Mesenchymal stem cell (in vitro differentiated cells and primary cell): ENCODE results near the gene RAF1.
"Not testable (repeated sequence)": the region's sequence is repeated elsewhere in the genome, so short reads cannot be mapped to it uniquely, and the experiment has no call there.

ENCODE experiments used
- DNase-seq: peaks from one replicate; pipeline ENCODE4 v3.0.0-alpha.2; 2013
- H2AFZ ChIP-seq: one replicate; pipeline ENCODE4 v1.6.1; 2013; ENCODE audit warnings: low read depth, mild to moderate bottlenecking, control low read depth, inconsistent platforms, low read length, moderate library complexity
- H2AK5ac ChIP-seq: 2 replicates; pipeline ENCODE4 v1.6.1; 2013; ENCODE audit warnings: low read length, moderate library complexity, mild to moderate bottlenecking, inconsistent platforms; ENCODE audit not compliant: severe bottlenecking
- H2BK120ac ChIP-seq: one replicate; pipeline ENCODE4 v1.6.1; 2013; ENCODE audit warnings: low read depth, mild to moderate bottlenecking, inconsistent platforms, low read length, moderate library complexity
- H2BK12ac ChIP-seq, 2 experiments: one replicate each; pipeline ENCODE4 v1.6.1; 2013; ENCODE audit warnings: inconsistent platforms in 2 of 2, low read length in 2 of 2, mild to moderate bottlenecking in 2 of 2, moderate library complexity in 2 of 2, control low read depth in 1 of 2
- H2BK15ac ChIP-seq: one replicate; pipeline ENCODE4 v1.6.1; 2013; ENCODE audit warnings: mild to moderate bottlenecking, low read depth, inconsistent platforms; ENCODE audit not compliant: poor library complexity, severe bottlenecking
- H2BK5ac ChIP-seq: 2 replicates; pipeline ENCODE4 v1.6.1; 2013; ENCODE audit warnings: low read depth, mild to moderate bottlenecking, low read length, control low read depth, inconsistent platforms; ENCODE audit not compliant: poor library complexity, severe bottlenecking
- H3K14ac ChIP-seq, 2 experiments: one replicate each; pipeline ENCODE4 v1.6.1; 2013; ENCODE audit warnings: inconsistent platforms in 2 of 2, low read length in 2 of 2, control low read depth in 1 of 2, mild to moderate bottlenecking in 1 of 2, moderate library complexity in 1 of 2
- H3K18ac ChIP-seq, 2 experiments: one replicate each; pipeline ENCODE4 v1.6.1; 2013; ENCODE audit warnings: inconsistent platforms in 2 of 2, low read length in 2 of 2, control low read depth in 1 of 2, low read depth in 1 of 2, mild to moderate bottlenecking in 1 of 2
- H3K23ac ChIP-seq, 2 experiments: one replicate each; pipeline ENCODE4 v1.6.1; 2013; ENCODE audit warnings: inconsistent platforms in 2 of 2, low read length in 2 of 2, mild to moderate bottlenecking in 2 of 2, moderate library complexity in 2 of 2, control low read depth in 1 of 2
- H3K27ac ChIP-seq: 2 replicates; pipeline ENCODE4 v1.5.1; 2013; ENCODE audit warnings: mild to moderate bottlenecking, moderate library complexity, low read length, control low read depth, inconsistent platforms; ENCODE audit not compliant: poor library complexity, severe bottlenecking
- H3K27me3 ChIP-seq, 2 experiments: 2 replicates each; pipeline versions ENCODE4 v1.6.1 to v1.7.0; 2013; ENCODE audit warnings: low read length in 2 of 2, mild to moderate bottlenecking in 2 of 2, moderate library complexity in 2 of 2, control low read depth in 1 of 2, inconsistent platforms in 1 of 2; ENCODE audit not compliant: control insufficient read depth in 1 of 2, insufficient read depth in 1 of 2
- H3K36me3 ChIP-seq, 2 experiments: 2 replicates each; pipeline versions ENCODE4 v1.6.1 to v1.7.0; 2013; ENCODE audit warnings: low read length in 2 of 2, control low read depth in 1 of 2, inconsistent platforms in 1 of 2, low read depth in 1 of 2, mild to moderate bottlenecking in 1 of 2; ENCODE audit not compliant: insufficient read depth in 2 of 2, control insufficient read depth in 1 of 2
- H3K4ac ChIP-seq, 2 experiments: one replicate each; pipeline ENCODE4 v1.6.1; 2013; ENCODE audit warnings: inconsistent platforms in 2 of 2, low read length in 2 of 2, mild to moderate bottlenecking in 2 of 2, moderate library complexity in 2 of 2, control low read depth in 1 of 2, low read depth in 1 of 2
- H3K4me1 ChIP-seq: 2 replicates; pipeline ENCODE4 v1.6.1; 2013; ENCODE audit warnings: low read depth, low read length, control low read depth; ENCODE audit not compliant: control insufficient read depth, insufficient read depth
- H3K4me2 ChIP-seq: 2 replicates; pipeline ENCODE4 v1.6.1; 2013; ENCODE audit warnings: low read length, mild to moderate bottlenecking, inconsistent platforms; ENCODE audit not compliant: poor library complexity, severe bottlenecking
- H3K4me3 ChIP-seq, 2 experiments: 2 replicates each; pipeline versions ENCODE4 v1.5.1 to v1.7.0; 2013; ENCODE audit warnings: low read length in 2 of 2, mild to moderate bottlenecking in 2 of 2, control low read depth in 1 of 2, low read depth in 1 of 2; ENCODE audit not compliant: insufficient read depth in 1 of 2
- H3K79me1 ChIP-seq: replicated peaks from 2 replicates; pipeline ENCODE4 v1.6.1; 2013; ENCODE audit warnings: mild to moderate bottlenecking, control low read depth, low read length, inconsistent platforms; ENCODE audit not compliant: poor library complexity, severe bottlenecking
- H3K9ac ChIP-seq: 2 replicates; pipeline ENCODE4 v1.7.0; 2013; ENCODE audit warnings: mild to moderate bottlenecking, low read length, moderate library complexity
- H3K9me3 ChIP-seq: 2 replicates; pipeline ENCODE4 v1.7.0; 2013; ENCODE audit warnings: mild to moderate bottlenecking, low read length; ENCODE audit not compliant: control insufficient read depth
- H4K8ac ChIP-seq: one replicate; pipeline ENCODE4 v1.6.1; 2013; ENCODE audit warnings: inconsistent platforms, mild to moderate bottlenecking, low read length, moderate library complexity
- H4K91ac ChIP-seq: one replicate; pipeline ENCODE4 v1.6.1; 2013; ENCODE audit warnings: mild to moderate bottlenecking, low read length, inconsistent platforms
- WGBS: methylation state at CpG from one replicate; pipeline ENCODE4 v1.1.7; 2013; ENCODE audit warnings: mixed read lengths; 5-methylcytosine and 5-hydroxymethylcytosine counted together

RAF1 gene

GRCh38 chr3:12544652-12545472, 119.1 kb downstream of the RAF1 start:
- no peaks in the 10 kb centered on the region for H3K27me3 ChIP-seq
- no peaks in the 10 kb centered on the region for H3K4me1 ChIP-seq
- no peak overlapping the region for H2BK120ac ChIP-seq
- H3K27ac ChIP-seq: no peak overlapping the region
- WGBS: 83% methylated on average over 8 of the region's 11 CpGs
- no peak overlapping the region for H4K91ac ChIP-seq
- no peak overlapping the region for H3K4me3 ChIP-seq
- no peak overlapping the region for H3K18ac ChIP-seq
- H2BK15ac ChIP-seq: no peak overlapping the region
- H3K36me3 ChIP-seq: peaks cover 6 to 11% of the 10 kb centered on the region in 2 experiments
- no peak overlapping the region for H2BK5ac ChIP-seq
- no peak for DNase-seq
- H3K4ac ChIP-seq: no peak overlapping the region
- no peaks in the 10 kb centered on the region for H3K9me3 ChIP-seq
- H2AK5ac ChIP-seq: no peak overlapping the region
- H4K8ac ChIP-seq: no peak overlapping the region
- H3K4me2 ChIP-seq: peak overlapping the region; percentile 13
- no peak overlapping the region for H3K23ac ChIP-seq
- no peak overlapping the region for H3K14ac ChIP-seq
- H2BK12ac ChIP-seq: no peak overlapping the region
- no peaks in the 10 kb centered on the region for H3K79me1 ChIP-seq
- no peak overlapping the region for H2AFZ ChIP-seq
- H3K9ac ChIP-seq: no peak overlapping the region

DNA sequence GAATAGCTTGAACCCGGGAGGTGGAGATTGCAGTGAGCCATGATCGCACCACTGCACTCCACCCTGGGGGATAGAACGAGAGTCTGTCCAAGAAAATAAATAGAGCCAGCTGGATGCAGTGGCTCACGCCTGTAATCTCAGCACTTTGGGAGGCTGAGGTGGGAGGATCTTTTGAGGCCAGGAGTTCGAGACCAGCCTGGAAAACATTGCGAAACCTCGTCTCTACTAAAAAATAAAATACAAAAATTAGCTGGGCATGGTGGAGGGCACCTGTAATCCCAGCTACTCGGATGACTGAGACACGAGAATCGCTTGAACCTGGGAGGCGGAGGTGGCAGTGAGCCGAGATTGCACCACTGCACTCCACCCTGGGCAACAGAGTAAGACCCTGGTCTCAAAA, 120.4 kb downstream of the RAF1 start:
- H3K4ac ChIP-seq, H3K79me1 ChIP-seq, H3K18ac ChIP-seq, DNase-seq, H4K8ac ChIP-seq, H2BK12ac ChIP-seq, H2AFZ ChIP-seq, H2AK5ac ChIP-seq, H2BK5ac ChIP-seq, H3K27me3 ChIP-seq, H3K14ac ChIP-seq, H3K23ac ChIP-seq, H2BK15ac ChIP-seq, H2BK120ac ChIP-seq, H4K91ac ChIP-seq, H3K4me3 ChIP-seq, H3K27ac ChIP-seq, H3K9me3 ChIP-seq, H3K4me1 ChIP-seq, H3K4me2 ChIP-seq, H3K9ac ChIP-seq: not testable (repeated sequence)
- H3K36me3 ChIP-seq: peaks cover 6 to 17% of the 10 kb centered on the region in 2 experiments
- 96% methylated on average over 11 of the region's 12 CpGs for WGBS

DNA sequence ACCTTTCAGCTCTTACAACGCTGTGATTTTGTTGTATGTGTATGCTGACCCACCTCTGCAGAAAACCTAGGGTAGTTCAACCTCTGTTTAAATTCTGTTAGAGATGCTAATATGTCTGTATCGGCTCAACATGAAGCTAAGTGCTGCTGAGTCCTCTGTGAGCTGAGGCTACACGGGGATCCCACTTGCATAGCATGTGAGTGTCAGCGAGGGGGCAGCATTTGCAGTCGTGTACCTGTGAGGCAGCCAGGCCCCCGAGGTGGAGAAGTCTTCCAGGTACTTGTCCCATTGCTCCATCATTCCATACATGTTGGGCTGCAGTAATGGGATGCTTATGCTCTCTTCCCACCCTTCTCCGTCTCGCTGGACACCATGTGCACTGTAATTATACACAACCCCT, 122.3 kb downstream of the RAF1 start:
- H2BK5ac ChIP-seq: no peak overlapping the region
- H3K9ac ChIP-seq: no peak overlapping the region
- no peak overlapping the region for H2AK5ac ChIP-seq
- 73% methylated on average over 8 of the region's 8 CpGs for WGBS
- no peaks in the 10 kb centered on the region for H3K9me3 ChIP-seq
- H3K4me2 ChIP-seq: no peak overlapping the region
- H3K27ac ChIP-seq: no peak overlapping the region
- H2BK15ac ChIP-seq: no peak overlapping the region
- H3K4me3 ChIP-seq: no peak overlapping the region
- DNase-seq: no peak
- no peak overlapping the region for H4K8ac ChIP-seq
- no peak overlapping the region for H2BK120ac ChIP-seq
- H3K4me1 ChIP-seq: no peaks in the 10 kb centered on the region
- H3K27me3 ChIP-seq: no peaks in the 10 kb centered on the region
- no peak overlapping the region for H3K4ac ChIP-seq
- no peak overlapping the region for H2AFZ ChIP-seq
- H3K14ac ChIP-seq: no peak overlapping the region
- H3K79me1 ChIP-seq: no peaks in the 10 kb centered on the region
- no peak overlapping the region for H2BK12ac ChIP-seq
- H3K36me3 ChIP-seq: peaks cover 6 to 17% of the 10 kb centered on the region in 2 experiments
- no peak overlapping the region for H4K91ac ChIP-seq
- no peak overlapping the region for H3K23ac ChIP-seq
- H3K18ac ChIP-seq: no peak overlapping the region

DNA sequence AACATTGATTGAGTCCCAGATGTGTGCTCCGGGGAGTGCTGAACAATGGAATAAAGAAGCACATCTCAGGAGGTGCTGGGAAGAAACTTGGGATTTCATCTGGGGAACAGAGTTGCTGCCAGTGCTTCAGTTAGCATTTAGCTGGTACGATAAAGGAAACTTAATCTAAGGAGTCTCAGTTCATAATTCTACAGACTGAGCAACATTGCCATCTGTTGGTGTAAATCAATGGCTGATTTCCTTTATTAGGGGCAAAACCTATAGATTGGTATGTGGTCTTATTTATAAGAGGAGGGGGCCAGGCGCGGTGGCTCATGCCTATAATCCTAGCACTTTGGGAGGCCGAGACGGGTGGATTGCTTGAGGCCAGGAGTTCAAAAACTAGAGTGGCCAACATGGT, 127.5 kb downstream of the RAF1 start:
- H3K18ac ChIP-seq: no peak overlapping the region
- H3K14ac ChIP-seq: no peak overlapping the region
- no peaks in the 10 kb centered on the region for H3K27me3 ChIP-seq
- H2BK15ac ChIP-seq: no peak overlapping the region
- no peak overlapping the region for H2BK12ac ChIP-seq
- peaks cover 15 to 48% of the 10 kb centered on the region in 2 experiments for H3K36me3 ChIP-seq
- WGBS: 99% methylated on average over 6 of the region's 6 CpGs
- H3K23ac ChIP-seq: no peak overlapping the region
- H4K91ac ChIP-seq: no peak overlapping the region
- no peak overlapping the region for H2AK5ac ChIP-seq
- no peak for DNase-seq
- no peak overlapping the region for H2AFZ ChIP-seq
- no peak overlapping the region for H3K9ac ChIP-seq
- H2BK120ac ChIP-seq: no peak overlapping the region
- H2BK5ac ChIP-seq: no peak overlapping the region
- H3K4me3 ChIP-seq: no peak overlapping the region
- no peaks in the 10 kb centered on the region for H3K9me3 ChIP-seq
- H3K4ac ChIP-seq: no peak overlapping the region
- H3K79me1 ChIP-seq: peaks cover 3% of the 10 kb centered on the region
- H4K8ac ChIP-seq: no peak overlapping the region
- no peak overlapping the region for H3K4me2 ChIP-seq
- H3K27ac ChIP-seq: no peak overlapping the region
- H3K4me1 ChIP-seq: no peaks in the 10 kb centered on the region
